Ishikawa (cell line): ENCODE results near the gene TGFB3.

ENCODE experiments used
- CEBPB ChIP-seq: IDR thresholded peaks from 2 replicates; pipeline ENCODE4 v1.6.1; 2012
- CREB1 ChIP-seq: IDR thresholded peaks from 2 replicates; pipeline ENCODE4 v1.6.1; 2012; ENCODE audit warnings: low read depth
- EGR1 ChIP-seq: IDR thresholded peaks from 2 replicates; pipeline ENCODE4 v1.6.1; 2012
- EP300 ChIP-seq: IDR thresholded peaks from 2 replicates; pipeline ENCODE4 v1.6.1; 2012; ENCODE audit warnings: borderline replicate concordance
- FOXM1 ChIP-seq: IDR thresholded peaks from 2 replicates; pipeline ENCODE4 v1.6.1; 2012; ENCODE audit warnings: low read depth, borderline replicate concordance
- NFIC ChIP-seq: IDR thresholded peaks from 2 replicates; pipeline ENCODE4 v1.6.1; 2012
- RAD21 ChIP-seq: IDR thresholded peaks from 2 replicates; pipeline ENCODE4 v1.6.1; 2012; ENCODE audit warnings: low read depth
- TAF1 ChIP-seq: IDR thresholded peaks from 2 replicates; pipeline ENCODE4 v1.6.1; 2012; ENCODE audit warnings: low read depth, mild to moderate bottlenecking
- TCF12 ChIP-seq: IDR thresholded peaks from 2 replicates; pipeline ENCODE4 v1.6.1; 2012; ENCODE audit warnings: low read depth
- TEAD4 ChIP-seq: IDR thresholded peaks from 2 replicates; pipeline ENCODE4 v1.6.1; 2012
- USF1 ChIP-seq: IDR thresholded peaks from 2 replicates; pipeline ENCODE4 v1.6.1; 2012
- YY1 ChIP-seq: IDR thresholded peaks from 2 replicates; pipeline ENCODE4 v1.6.1; 2012; ENCODE audit warnings: low read depth
- ZBTB7A ChIP-seq: IDR thresholded peaks from 2 replicates; pipeline ENCODE4 v1.6.1; 2012; ENCODE audit warnings: low read depth
- TF ChIP-seq, protein P1 (sequence below): IDR thresholded peaks from 2 replicates; pipeline ENCODE4 v1.6.1; 2012
- TF ChIP-seq, protein P2 (sequence below): IDR thresholded peaks from 2 replicates; pipeline ENCODE4 v1.6.1; 2012; ENCODE audit warnings: low read depth, mild to moderate bottlenecking

The TGFB3 gene

DNA sequence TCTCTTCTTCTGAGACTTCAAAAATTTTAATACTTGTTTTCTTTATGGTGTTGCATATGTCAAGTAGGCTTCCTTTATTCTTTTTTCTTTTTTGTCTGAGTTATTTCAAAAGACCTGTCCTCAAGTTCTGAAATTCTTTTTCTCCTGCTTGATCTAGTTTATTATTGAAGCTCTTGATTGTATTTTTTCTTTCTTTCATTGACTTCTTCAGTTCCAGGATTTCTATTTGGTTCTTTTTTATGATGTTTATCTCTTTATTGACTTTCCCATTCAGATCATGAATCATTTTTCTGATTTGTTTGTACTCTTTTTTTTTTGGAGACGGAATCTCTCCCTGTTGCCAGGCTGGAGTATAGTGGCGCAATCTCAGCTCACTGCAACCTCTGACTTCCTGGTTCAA, 37.9 kb upstream of the TGFB3 start:
- TF ChIP-seq ZBTB7A (no peak), TEAD4 (no peak), YY1 (no peak), NFIC (no peak), EP300 (no peak), CREB1 (no peak), RAD21 (no peak), CEBPB (no peak), TCF12 (no peak)
- TF ChIP-seq, protein P1, sequence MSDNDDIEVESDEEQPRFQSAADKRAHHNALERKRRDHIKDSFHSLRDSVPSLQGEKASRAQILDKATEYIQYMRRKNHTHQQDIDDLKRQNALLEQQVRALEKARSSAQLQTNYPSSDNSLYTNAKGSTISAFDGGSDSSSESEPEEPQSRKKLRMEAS: no peak
- TF ChIP-seq, protein P2, sequence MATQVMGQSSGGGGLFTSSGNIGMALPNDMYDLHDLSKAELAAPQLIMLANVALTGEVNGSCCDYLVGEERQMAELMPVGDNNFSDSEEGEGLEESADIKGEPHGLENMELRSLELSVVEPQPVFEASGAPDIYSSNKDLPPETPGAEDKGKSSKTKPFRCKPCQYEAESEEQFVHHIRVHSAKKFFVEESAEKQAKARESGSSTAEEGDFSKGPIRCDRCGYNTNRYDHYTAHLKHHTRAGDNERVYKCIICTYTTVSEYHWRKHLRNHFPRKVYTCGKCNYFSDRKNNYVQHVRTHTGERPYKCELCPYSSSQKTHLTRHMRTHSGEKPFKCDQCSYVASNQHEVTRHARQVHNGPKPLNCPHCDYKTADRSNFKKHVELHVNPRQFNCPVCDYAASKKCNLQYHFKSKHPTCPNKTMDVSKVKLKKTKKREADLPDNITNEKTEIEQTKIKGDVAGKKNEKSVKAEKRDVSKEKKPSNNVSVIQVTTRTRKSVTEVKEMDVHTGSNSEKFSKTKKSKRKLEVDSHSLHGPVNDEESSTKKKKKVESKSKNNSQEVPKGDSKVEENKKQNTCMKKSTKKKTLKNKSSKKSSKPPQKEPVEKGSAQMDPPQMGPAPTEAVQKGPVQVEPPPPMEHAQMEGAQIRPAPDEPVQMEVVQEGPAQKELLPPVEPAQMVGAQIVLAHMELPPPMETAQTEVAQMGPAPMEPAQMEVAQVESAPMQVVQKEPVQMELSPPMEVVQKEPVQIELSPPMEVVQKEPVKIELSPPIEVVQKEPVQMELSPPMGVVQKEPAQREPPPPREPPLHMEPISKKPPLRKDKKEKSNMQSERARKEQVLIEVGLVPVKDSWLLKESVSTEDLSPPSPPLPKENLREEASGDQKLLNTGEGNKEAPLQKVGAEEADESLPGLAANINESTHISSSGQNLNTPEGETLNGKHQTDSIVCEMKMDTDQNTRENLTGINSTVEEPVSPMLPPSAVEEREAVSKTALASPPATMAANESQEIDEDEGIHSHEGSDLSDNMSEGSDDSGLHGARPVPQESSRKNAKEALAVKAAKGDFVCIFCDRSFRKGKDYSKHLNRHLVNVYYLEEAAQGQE: no peak

DNA sequence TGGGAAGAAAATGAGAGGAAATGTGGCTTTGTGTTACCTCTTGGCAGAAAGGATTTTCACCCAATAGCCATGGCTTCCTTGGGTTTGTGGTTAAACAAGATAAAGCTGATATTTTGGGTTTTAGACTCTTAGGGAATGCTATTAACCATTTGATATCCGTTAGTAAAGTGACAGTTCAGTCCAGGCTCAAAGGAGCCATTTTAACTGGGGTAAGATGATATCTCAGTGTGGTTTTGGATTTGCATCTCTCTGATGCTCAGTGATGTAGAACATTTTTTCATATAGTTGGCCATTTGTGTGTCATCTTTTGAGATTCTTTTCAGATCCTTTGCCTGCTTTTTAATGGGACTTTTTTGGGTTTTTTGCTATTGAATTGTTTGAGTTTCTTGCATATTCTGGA, 33.9 kb upstream of the TGFB3 start:
- TF ChIP-seq CREB1: no peak
- no peak for TF ChIP-seq TCF12
- no peak for TF ChIP-seq EP300
- TF ChIP-seq RAD21: no peak
- no peak for TF ChIP-seq YY1
- TF ChIP-seq ZBTB7A: no peak
- no peak for TF ChIP-seq TAF1
- TF ChIP-seq CEBPB: no peak
- no peak for TF ChIP-seq FOXM1
- TF ChIP-seq USF1: no peak
- TF ChIP-seq, protein P1: no peak

DNA sequence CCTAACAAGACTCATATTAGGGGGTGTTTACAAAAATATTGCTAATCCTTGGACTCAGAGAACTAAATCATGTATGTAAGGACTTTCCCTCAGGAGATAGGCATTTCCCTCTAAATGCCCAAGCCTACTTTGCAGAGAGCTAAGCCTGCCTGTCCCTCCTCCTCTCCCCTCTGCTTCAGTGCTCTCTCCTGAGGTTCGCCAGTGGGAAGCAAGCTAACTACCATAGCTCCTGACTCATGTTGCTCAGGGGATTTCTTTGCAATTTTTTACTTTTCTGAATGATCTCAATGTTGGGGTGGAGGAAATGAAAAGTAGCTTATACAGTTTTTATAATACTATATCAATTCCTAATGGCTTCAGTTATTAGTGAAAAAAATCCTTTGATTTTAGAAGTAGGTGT, 33.4 kb upstream of the TGFB3 start:
- no peak for TF ChIP-seq CEBPB
- TF ChIP-seq TCF12: no peak
- TF ChIP-seq USF1: no peak
- TF ChIP-seq RAD21: no peak
- TF ChIP-seq YY1: no peak
- no peak for TF ChIP-seq ZBTB7A
- no peak for TF ChIP-seq NFIC
- TF ChIP-seq, protein P2: no peak
- TF ChIP-seq FOXM1: no peak
- TF ChIP-seq, protein P1: no peak
- no peak for TF ChIP-seq TEAD4
- TF ChIP-seq EP300: no peak
- TF ChIP-seq CREB1: no peak
- TF ChIP-seq TAF1: no peak
- no peak for TF ChIP-seq EGR1

DNA sequence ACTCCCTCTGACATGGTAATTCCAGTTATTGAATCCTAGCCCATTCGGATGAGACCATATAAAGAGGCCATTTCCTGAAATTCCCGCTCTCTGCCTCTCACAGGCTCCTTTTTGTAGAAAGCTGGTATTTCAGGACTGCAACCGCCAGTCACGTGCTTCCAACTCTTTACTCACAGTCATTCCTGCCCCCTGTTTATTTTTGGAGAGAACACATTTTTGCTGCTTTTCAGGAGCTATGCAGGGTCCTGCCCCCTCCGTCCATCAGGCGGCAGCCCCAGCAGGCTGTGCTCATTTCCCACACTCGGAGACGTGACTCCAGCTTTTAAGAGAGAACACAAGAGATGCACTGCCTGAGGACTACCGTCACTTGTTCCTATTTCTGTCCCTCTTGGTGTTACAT, 30.6 kb upstream of the TGFB3 start:
- TF ChIP-seq, protein P1: no peak
- no peak for TF ChIP-seq FOXM1
- TF ChIP-seq EGR1: no peak
- TF ChIP-seq RAD21: no peak
- TF ChIP-seq TAF1: no peak
- TF ChIP-seq USF1: no peak
- TF ChIP-seq YY1: no peak
- TF ChIP-seq EP300: no peak
- no peak for TF ChIP-seq CREB1
- TF ChIP-seq, protein P2: no peak
- no peak for TF ChIP-seq ZBTB7A
- no peak for TF ChIP-seq TEAD4
- no peak for TF ChIP-seq TCF12
- no peak for TF ChIP-seq NFIC
- TF ChIP-seq CEBPB: no peak
